HepG2 (cell line): Measurements from ENCODE around the gene ZNF189. TPM values are rescaled to one million over a fixed set of nuclear protein-coding genes. Genes with fewer than 3 reads are reported as not detected.

Source experiments
- ATAC-seq: fragments of 200-7000 bp; cut with Tn5 transposase; 3 replicates; pipeline ENCODE4 v1.9.1; 2020; ENCODE audit warnings: mild to moderate bottlenecking, moderate library complexity
- BruUV-seq: library from RNA; stranded (reverse); fragments of 400-500 nt; replicated peaks from 2 replicates; lab custom pipeline; 2021; lab: Mats Ljungman, UMichigan
- CTCF ChIA-PET: fragments of 300-600 bp; formaldehyde crosslinking; extraction: SDS; loops from one replicate; lab custom pipeline; 2021; ENCODE audit warnings: low total read pairs, inconsistent platforms, low intra/inter-chr PET ratio; lab: Yijun Ruan, JAX
- POLR2A ChIA-PET: fragments of 350-600 bp; sonication (Branson Sonifier 250); formaldehyde crosslinking; loops from one replicate; lab custom pipeline; 2020; ENCODE audit warnings: antibody characterized with exemption, inconsistent platforms; lab: Yijun Ruan, JAX
- DNase-seq: peaks from one replicate; pipeline ENCODE4 v3.0.0-alpha.2; 2015; ENCODE audit warnings: low spot score
- FAIRE-seq: peaks from 3 replicates; lab custom pipeline; 2011; peaks lifted over from hg19 to GRCh38; lab: Jason Lieb, UNC
- H2AFZ ChIP-seq: one replicate; pipeline ENCODE4 v1.6.1; 2011; ENCODE audit warnings: low read length, inconsistent platforms
- H3K27ac ChIP-seq: fragments of 300-600 bp; 3 replicates; pipeline ENCODE4 v1.8.0; 2011; ENCODE audit warnings: mixed run types, mild to moderate bottlenecking, mixed read lengths, low read length, inconsistent platforms; ENCODE audit not compliant: insufficient read depth; ENCODE audit errors: extremely low read length
- H3K27me3 ChIP-seq, 2 experiments: fragments of 200-600 bp in 1 of 2; 2 replicates in 1 of 2; 3 replicates in 1 of 2; pipeline versions ENCODE4 v1.6.0 to v1.8.0; 2011; ENCODE audit warnings: low read length in 2 of 2, mild to moderate bottlenecking in 2 of 2, moderate library complexity in 2 of 2, inconsistent platforms in 1 of 2; ENCODE audit not compliant: insufficient read depth in 2 of 2, control insufficient read depth in 1 of 2
- H3K36me3 ChIP-seq, 2 experiments: fragments of 200-600 bp in 1 of 2; replicated peaks in 1 of 2; 2 replicates in 1 of 2; 3 replicates in 1 of 2; pipeline versions ENCODE4 v1.5.1 to v1.8.0; 2011; ENCODE audit warnings: low read length in 2 of 2, inconsistent platforms in 1 of 2; ENCODE audit not compliant: insufficient read depth in 2 of 2, control insufficient read depth in 1 of 2
- H3K4me1 ChIP-seq: 2 replicates; pipeline ENCODE4 v1.5.1; 2012; ENCODE audit warnings: low read length, inconsistent platforms; ENCODE audit not compliant: insufficient read depth
- H3K4me2 ChIP-seq: 2 replicates; pipeline ENCODE4 v1.6.0; 2011; ENCODE audit warnings: low read depth, low read length, inconsistent platforms
- H3K4me3 ChIP-seq, 3 experiments: fragments of 200-600 bp in 1 of 3; sonication (generic), shearing (Covaris generic) in 1 of 3; replicated peaks in 1 of 3; 2 replicates each; pipeline ENCODE4 v1.5.1; 2011 to 2016; ENCODE audit warnings: low read length in 3 of 3, inconsistent platforms in 2 of 3, low read depth in 2 of 3, mild to moderate bottlenecking in 2 of 3, control low read depth in 1 of 3, mixed read lengths in 1 of 3; ENCODE audit not compliant: insufficient read depth in 1 of 3
- H3K79me2 ChIP-seq: one replicate; pipeline ENCODE4 v1.6.1; 2011; ENCODE audit warnings: low read length, inconsistent platforms; ENCODE audit not compliant: insufficient read depth
- H3K9ac ChIP-seq: 2 replicates; pipeline ENCODE4 v1.6.0; 2011; ENCODE audit warnings: mild to moderate bottlenecking, low read depth, low read length, inconsistent platforms; ENCODE audit not compliant: insufficient read depth
- H3K9me3 ChIP-seq: 2 replicates; pipeline ENCODE4 v1.5.1; 2012; ENCODE audit warnings: mild to moderate bottlenecking, low read length
- H4K20me1 ChIP-seq: 2 replicates; pipeline ENCODE4 v1.6.0; 2011; ENCODE audit warnings: inconsistent platforms, mild to moderate bottlenecking, low read length, moderate library complexity; ENCODE audit not compliant: insufficient read depth
- BRD4 ChIP-seq: sonication (generic); formaldehyde crosslinking; IDR thresholded peaks from 2 replicates; pipeline ENCODE4 v1.4.0; 2020; ENCODE audit warnings: missing genetic modification reagents
- JUND ChIP-seq: sonication (generic); formaldehyde crosslinking; IDR thresholded peaks from 2 replicates; pipeline ENCODE4 v1.8.0; 2022; ENCODE audit warnings: mild to moderate bottlenecking, missing genetic modification reagents
- KAT8 ChIP-seq: IDR thresholded peaks from 2 replicates; pipeline ENCODE4 v1.6.1; 2016; ENCODE audit warnings: missing genetic modification reagents, missing compliant biosample characterization
- KDM2A ChIP-seq: sonication (generic); formaldehyde crosslinking; IDR thresholded peaks from 2 replicates; pipeline ENCODE4 v1.4.0; 2020; ENCODE audit warnings: low read depth, missing genetic modification reagents, borderline replicate concordance
- RBFOX2 ChIP-seq: fragments of 200-400 bp; formaldehyde crosslinking; IDR thresholded peaks from 2 replicates; pipeline ENCODE4 v1.6.1; 2017; ENCODE audit warnings: low read depth, mild to moderate bottlenecking, low read length
- REL ChIP-seq: sonication (generic); formaldehyde crosslinking; conservative IDR thresholded peaks from 2 replicates; pipeline ENCODE4 v1.8.0; 2022; ENCODE audit warnings: mild to moderate bottlenecking, missing genetic modification reagents, moderate library complexity
- RELA ChIP-seq: sonication (generic); formaldehyde crosslinking; IDR thresholded peaks from 2 replicates; pipeline ENCODE4 v1.4.0; 2020; ENCODE audit warnings: missing genetic modification reagents
- SRY ChIP-seq: sonication (generic); formaldehyde crosslinking; IDR thresholded peaks from 2 replicates; pipeline ENCODE4 v1.8.0; 2022; ENCODE audit warnings: mild to moderate bottlenecking, missing genetic modification reagents
- STAG1 ChIP-seq: sonication (generic); formaldehyde crosslinking; IDR thresholded peaks from 2 replicates; pipeline ENCODE4 v1.4.0; 2020; ENCODE audit warnings: missing genetic modification reagents
- ZNF331 ChIP-seq: sonication (generic); formaldehyde crosslinking; IDR thresholded peaks from 2 replicates; pipeline ENCODE4 v1.4.0; 2020; ENCODE audit warnings: missing genetic modification reagents
- ZNF770 ChIP-seq: sonication (generic); formaldehyde crosslinking; IDR thresholded peaks from 2 replicates; pipeline ENCODE4 v1.5.0; 2020; ENCODE audit warnings: mild to moderate bottlenecking, missing genetic modification reagents
- ZSCAN21 ChIP-seq: sonication (generic); formaldehyde crosslinking; IDR thresholded peaks from 2 replicates; pipeline ENCODE4 v1.8.0; 2022; ENCODE audit warnings: mild to moderate bottlenecking, missing genetic modification reagents, moderate library complexity, borderline replicate concordance
- WGBS: methylation state at CpG from one replicate; pipeline ENCODE4 v1.1.6; 2017; ENCODE audit warnings: low lambda C conversion rate; 5-methylcytosine and 5-hydroxymethylcytosine counted together
- in situ Hi-C: cut with HindIII; loops from 2 replicates; pipeline ENCODE4 v1.10.0; 2017; ENCODE audit warnings: low pct_unique_long_range_greater_than_20kb; ENCODE audit not compliant: extremely low pct_ligation_motif_present
- intact Hi-C: fragments of 100-400 bp; cut with micrococcal nuclease; formaldehyde crosslinking; loops from one replicate; pipeline ENCODE4 v1.10.0; 2022; ENCODE audit not compliant: unreplicated experiment
- polyA plus RNA-seq, 8 experiments: library from polyadenylated mRNA; depleted of rRNA in 3 of 8; stranded (reverse) in 7 of 8; unstranded in 1 of 8; fragments of >200 nt; fragmentation: Illumina TruSeq in 4 of 8; extraction: Trizol in 4 of 8; gene quantifications; 2 replicates each; pipeline versions ENCODE4 v1.2.1 to v1.2.3, GENCODE V29; 2011 to 2016; ENCODE audit warnings: low read depth in 4 of 8, missing spikeins in 1 of 8, mixed read lengths in 1 of 8; ENCODE audit not compliant: insufficient read depth in 1 of 8
- total RNA-seq, 5 experiments: library from RNA; depleted of rRNA; stranded (reverse); fragments of >200 nt; fragmentation: Illumina TruSeq; extraction: Trizol; gene quantifications; 2 replicates each; pipeline ENCODE4 v1.2.3, GENCODE V29; 2016; ENCODE audit warnings: low read depth in 1 of 5
- TF ChIP-seq, protein P1 (sequence below): sonication (generic); formaldehyde crosslinking; IDR thresholded peaks from 2 replicates; pipeline ENCODE4 v1.4.0; 2020; ENCODE audit warnings: missing genetic modification reagents

ZNF189 gene
- total and polyA plus RNA-seq, 2 of the 13 experiments (the other 11 are each of a cell fraction or from before 2014, with no cell fraction given): 8.4 to 50.0 TPM

- intact Hi-C loops: no loop called here
- ATAC-seq: no peak
These were observed 29.4 kb upstream of the ZNF189 start for GRCh38 chr9:101369286-101369685.

More at GRCh38 chr9:101369286-101369685, 29.4 kb upstream of the ZNF189 start:
- POLR2A ChIA-PET: interaction anchor here (0.7 to 5.2 kb wide), 5 partner anchors 11 to 45 kb away, joined by 3 to 31 read pairs (median 10); partner anchors contain the start of genes MRPL50 and ZNF189
- Histone ChIP-seq H3K4me2 (no peak overlapping the region), H3K9ac (no peak overlapping the region), H3K79me2 (no peaks in the 10 kb centered on the region), H3K4me1 (peaks cover 53% of the 10 kb centered on the region), H3K36me3 (no peaks in the 10 kb centered on the region), H4K20me1 (no peaks in the 10 kb centered on the region), H3K27me3 (no peaks in the 10 kb centered on the region), H2AFZ (no peak overlapping the region), H3K9me3 (no peaks in the 10 kb centered on the region), H3K27ac (no peak overlapping the region), H3K4me3 (no peak overlapping the region)
- no peak for TF ChIP-seq KAT8 (CRISPR knock-in tag)
- no peak for TF ChIP-seq STAG1 (CRISPR knock-in tag)
- TF ChIP-seq, protein P1, sequence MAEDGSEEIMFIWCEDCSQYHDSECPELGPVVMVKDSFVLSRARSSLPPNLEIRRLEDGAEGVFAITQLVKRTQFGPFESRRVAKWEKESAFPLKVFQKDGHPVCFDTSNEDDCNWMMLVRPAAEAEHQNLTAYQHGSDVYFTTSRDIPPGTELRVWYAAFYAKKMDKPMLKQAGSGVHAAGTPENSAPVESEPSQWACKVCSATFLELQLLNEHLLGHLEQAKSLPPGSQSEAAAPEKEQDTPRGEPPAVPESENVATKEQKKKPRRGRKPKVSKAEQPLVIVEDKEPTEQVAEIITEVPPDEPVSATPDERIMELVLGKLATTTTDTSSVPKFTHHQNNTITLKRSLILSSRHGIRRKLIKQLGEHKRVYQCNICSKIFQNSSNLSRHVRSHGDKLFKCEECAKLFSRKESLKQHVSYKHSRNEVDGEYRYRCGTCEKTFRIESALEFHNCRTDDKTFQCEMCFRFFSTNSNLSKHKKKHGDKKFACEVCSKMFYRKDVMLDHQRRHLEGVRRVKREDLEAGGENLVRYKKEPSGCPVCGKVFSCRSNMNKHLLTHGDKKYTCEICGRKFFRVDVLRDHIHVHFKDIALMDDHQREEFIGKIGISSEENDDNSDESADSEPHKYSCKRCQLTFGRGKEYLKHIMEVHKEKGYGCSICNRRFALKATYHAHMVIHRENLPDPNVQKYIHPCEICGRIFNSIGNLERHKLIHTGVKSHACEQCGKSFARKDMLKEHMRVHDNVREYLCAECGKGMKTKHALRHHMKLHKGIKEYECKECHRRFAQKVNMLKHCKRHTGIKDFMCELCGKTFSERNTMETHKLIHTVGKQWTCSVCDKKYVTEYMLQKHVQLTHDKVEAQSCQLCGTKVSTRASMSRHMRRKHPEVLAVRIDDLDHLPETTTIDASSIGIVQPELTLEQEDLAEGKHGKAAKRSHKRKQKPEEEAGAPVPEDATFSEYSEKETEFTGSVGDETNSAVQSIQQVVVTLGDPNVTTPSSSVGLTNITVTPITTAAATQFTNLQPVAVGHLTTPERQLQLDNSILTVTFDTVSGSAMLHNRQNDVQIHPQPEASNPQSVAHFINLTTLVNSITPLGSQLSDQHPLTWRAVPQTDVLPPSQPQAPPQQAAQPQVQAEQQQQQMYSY (CRISPR knock-in tag): no peak
- TF ChIP-seq ZSCAN21 (CRISPR knock-in tag): no peak
- TF ChIP-seq RBFOX2: no peak
- no peak for TF ChIP-seq BRD4 (CRISPR knock-in tag)
- no peak for TF ChIP-seq KDM2A (CRISPR knock-in tag)
- no peak for TF ChIP-seq JUND (CRISPR knock-in tag)
- TF ChIP-seq ZNF331: no peak
- no peak for TF ChIP-seq SRY (CRISPR knock-in tag)
- no peak for TF ChIP-seq ZNF770
- no peak for TF ChIP-seq RELA (CRISPR knock-in tag)
- no peak for TF ChIP-seq REL (CRISPR knock-in tag)
- in situ Hi-C loops: no loop called here
- CTCF ChIA-PET: no interaction called here
- FAIRE-seq (no peak), DNase-seq (no peak)
- BruUV-seq: no TSS peak
- 97% methylated on average over 2 of the region's 2 CpGs for WGBS
